Kidney tubule cell (primary cell): ENCODE data around the gene CACNA1C.

Experiments
- DNase-seq: peaks from one replicate; pipeline ENCODE4 v3.0.0-alpha.2; 2018; ENCODE audit warnings: low spot score

The CACNA1C gene

DNA sequence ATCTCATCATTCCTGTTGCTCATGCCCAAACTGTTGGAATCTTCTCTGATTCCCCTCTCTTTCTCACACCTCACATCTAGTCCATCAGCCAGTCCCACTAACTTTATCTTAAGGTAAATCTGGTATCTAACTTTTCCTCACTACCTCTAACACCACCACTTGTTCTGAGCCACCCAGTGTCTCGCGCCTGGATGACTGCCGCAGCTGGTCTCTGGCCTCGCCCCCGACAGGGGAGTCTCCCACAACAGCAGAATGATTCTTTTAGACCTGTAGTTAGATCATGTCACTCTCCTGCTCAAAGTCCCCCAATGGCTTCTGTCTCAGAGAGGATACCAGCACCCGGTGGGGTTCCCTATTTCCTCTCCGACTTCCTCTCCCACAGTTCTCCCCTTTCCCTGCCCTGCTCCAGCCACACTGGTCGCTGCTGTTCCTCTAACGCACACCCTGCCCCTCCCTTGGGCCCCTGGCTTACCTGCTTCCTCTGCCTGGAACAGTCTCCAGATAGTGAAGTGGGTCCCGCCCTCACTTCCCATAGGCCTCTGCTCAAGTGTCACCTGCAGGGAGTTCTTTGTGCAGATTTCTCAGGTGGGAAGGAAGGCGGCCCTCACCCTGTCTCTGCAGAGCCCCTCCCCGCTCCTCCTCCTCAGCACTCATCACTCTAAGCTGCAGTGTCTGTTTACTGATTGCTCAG lies 403.5 kb downstream of the CACNA1C start:
- DNase-seq = no peak

DNA sequence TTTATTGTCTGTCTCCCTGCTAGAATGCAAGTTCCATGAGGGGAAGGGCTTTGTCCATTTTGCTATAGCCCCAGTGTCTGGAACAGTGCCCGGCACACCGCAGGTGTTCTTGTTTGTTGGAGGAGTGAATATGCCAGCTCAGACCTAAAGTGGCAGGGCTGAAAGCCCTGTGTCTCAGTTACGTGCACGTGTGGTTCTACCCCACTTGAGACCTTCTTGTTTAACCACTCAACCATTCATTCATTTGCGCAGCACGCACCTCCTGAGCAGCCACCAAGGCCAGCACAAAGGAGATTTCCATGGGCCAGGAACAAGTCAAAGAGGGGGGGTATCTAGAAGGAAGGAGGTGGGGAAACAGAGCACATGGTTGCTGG lies 404.0 kb downstream of the CACNA1C start:
- no peak for DNase-seq

DNA sequence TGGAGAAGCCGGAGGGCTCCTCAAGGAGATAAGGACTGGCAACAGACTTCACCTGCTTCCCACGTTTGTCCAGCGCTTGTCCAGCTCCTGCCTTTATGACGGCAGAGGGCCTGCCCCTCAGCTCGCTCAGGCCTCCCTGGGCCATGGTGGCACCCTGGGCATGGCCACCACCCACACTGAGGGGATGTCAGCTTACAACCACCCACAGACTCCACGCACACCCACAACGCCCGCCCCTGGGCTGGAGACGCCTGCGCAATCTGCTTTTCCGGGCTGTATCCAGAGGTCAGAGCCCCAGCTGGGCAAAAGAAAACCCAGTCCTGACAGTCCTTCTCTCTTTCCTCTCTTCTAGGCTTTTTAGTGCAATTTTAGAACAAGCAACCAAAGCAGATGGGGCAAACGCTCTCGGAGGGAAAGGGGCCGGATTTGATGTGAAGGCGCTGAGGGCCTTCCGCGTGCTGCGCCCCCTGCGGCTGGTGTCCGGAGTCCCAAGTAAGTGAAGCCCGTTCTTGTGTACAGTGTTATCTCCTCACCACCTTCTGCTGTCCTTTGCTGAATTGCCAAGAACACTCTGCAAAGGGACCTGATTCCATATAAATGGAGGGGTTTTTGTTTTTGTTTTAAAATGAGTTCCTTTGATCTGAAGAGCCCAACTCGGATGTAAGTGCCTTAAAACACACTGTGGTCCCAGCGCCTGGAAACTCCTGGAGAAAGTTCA lies 404.6 kb downstream of the CACNA1C start:
- no peak for DNase-seq

DNA sequence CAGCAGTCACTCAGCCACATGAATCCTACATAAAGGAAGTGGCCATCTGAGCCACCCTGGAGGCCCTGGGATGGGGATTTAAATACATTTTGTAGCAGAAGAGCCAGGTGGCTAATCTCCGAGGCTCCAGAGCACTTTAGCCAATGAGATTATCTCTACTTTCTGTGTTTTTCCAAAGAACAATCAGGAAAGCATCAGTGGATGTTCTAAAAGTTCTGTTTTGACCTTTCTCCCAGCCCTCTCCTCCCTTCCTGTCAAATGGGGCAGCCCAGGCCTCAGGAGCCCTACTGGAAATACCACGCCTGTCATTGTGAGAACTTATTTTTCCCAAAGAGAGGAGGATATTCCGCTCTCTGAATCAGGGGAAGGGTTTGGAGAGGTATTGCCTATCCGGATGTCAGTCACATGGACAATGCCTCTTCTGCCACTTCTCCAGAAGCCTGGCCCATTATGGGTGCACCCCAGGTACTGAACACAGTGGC lies 405.2 kb downstream of the CACNA1C start:
- no peak for DNase-seq

DNA sequence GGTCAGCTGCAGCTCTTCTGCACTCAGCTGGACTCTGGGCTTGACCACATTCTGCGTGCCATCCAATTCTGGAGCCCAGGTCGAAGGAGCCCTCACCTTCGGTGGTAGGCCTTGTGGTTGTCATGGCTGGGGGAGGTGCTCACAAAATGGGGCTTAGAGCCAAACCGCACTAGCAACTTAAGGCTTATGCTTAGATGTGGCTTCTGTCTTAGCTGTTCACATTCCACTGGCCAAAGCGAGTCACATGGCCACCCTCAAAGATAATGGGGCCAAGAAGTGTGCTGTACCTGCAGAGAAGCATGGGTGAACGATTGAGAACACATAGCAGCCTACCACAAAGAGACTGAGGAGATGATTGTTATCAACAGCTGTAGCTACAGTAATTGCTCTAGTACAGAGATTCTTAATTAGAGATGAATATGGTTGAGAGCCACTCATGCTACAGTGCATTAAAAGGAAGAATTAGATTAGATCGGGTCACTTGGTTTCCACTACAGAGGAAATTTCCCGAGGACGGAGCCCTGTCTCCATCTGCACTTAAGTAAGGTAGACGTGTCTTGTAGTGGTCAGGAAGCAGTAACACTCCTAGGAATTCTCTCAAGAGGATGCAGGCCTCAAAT lies 407.4 kb downstream of the CACNA1C start:
- no peak for DNase-seq

DNA sequence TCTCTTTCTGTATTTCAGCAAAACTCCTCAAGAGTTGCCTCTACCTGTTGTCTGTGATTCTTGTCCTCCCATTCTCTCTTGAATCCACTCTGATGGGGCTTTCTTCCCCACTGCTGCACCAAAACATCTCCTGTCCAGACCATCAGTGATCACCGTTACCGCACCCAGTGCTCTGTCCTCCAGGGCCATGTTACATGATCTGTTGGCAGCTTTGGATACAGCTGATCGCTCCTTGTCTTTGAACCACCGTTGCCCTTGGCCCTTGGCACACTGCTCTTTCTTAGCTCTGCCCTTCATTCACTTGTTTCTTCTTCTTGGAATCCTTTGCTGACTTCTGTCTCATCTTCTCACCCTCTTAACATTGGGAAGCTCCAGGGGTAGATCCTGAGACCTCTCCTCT lies 408.3 kb downstream of the CACNA1C start:
- no peak for DNase-seq

DNA sequence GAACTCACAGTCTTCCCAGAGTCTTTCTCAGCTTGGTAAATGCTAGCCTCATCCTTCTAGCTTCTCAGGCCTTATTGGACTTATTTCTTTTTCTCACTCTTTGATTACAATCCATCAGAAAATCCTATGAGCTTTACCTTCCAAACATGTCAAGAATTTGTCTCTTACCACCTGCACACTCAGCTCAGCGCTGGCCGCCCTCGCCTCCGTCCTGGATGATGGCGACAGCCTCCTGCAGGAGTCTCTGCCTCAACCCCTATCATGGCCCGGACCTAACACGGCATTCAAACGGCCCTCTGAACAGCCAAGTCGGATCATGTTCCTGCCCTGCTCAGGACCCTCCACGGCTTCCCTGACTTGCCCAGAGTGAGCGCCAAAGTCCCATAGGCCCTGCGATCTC lies 408.9 kb downstream of the CACNA1C start:
- no peak for DNase-seq

DNA sequence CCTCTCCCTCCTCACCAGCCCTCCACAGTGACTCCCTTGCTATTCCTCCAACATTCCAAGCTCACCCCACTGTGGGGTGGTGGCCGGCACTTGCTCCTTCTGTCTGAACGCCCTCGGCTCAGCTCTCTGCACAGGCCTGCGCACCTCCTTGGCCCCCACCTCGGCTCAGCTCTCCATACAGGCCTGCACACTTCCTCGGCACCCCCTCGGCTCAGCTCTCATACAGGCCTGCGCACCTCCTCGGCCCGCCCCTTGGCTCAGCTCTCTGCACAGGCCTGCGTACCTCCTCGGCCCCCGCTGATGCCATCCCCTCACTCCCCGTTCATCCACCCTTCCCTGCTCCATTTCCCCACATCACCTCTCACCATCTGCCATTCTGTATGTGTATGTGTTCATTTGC lies 409.3 kb downstream of the CACNA1C start:
- no peak for DNase-seq

DNA sequence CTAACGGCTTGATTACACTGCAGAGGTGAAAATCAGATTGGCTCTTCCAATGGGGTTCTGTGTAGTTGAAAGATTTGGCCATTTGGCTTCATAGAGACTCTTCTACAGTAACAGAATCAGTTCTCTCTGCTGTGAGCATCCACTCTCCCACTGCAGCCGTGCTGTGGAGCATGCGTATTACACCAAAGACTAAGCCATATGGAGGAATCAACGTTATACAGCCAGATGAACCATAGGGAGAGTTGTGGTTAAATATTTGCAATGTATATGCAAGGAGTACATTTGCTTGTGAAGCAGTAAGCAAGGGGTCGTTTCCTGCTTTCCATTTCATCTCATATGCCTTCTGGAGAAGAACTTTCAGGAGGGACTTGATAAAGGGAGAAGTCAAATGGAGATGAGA lies 410.9 kb downstream of the CACNA1C start:
- no peak for DNase-seq

DNA sequence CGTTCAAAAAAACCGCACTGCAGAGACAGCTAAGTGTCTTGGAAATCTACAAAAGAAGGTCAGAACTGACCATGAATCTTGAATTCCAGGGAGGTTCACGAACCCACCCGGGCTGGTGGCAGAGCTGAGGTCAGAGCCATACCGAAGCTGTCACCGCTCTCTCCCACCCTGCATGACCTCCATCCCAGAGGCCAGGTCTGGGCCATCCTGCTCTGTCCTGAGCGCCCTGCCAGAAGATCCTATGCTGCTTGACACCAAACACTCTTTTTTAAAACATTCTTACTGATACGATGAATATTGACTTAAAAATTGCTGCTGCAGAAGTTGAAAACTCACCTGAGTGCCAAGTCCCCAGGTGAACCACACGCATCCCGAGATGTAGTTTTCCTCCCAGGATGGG lies 412.9 kb downstream of the CACNA1C start:
- no peak for DNase-seq

DNA sequence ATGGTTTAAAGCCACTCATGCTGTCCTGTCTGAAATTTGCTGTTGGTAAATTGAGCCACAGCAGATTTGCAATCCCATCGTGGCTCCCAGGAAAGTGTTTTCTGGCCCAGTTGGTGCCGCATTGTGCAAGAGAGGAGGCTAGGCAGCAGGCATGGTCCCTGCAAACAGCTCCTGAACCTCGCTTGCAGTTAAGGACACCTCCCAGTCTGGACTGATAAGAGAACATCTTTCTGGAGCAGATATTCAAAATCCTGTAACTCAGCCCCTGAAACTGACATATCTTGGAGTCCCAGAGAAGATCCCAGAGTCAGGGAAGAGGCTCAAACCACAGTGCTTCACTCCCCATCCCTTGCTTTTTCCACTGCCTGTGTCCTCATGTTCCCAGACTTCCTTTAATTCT lies 413.4 kb downstream of the CACNA1C start:
- DNase-seq = no peak

DNA sequence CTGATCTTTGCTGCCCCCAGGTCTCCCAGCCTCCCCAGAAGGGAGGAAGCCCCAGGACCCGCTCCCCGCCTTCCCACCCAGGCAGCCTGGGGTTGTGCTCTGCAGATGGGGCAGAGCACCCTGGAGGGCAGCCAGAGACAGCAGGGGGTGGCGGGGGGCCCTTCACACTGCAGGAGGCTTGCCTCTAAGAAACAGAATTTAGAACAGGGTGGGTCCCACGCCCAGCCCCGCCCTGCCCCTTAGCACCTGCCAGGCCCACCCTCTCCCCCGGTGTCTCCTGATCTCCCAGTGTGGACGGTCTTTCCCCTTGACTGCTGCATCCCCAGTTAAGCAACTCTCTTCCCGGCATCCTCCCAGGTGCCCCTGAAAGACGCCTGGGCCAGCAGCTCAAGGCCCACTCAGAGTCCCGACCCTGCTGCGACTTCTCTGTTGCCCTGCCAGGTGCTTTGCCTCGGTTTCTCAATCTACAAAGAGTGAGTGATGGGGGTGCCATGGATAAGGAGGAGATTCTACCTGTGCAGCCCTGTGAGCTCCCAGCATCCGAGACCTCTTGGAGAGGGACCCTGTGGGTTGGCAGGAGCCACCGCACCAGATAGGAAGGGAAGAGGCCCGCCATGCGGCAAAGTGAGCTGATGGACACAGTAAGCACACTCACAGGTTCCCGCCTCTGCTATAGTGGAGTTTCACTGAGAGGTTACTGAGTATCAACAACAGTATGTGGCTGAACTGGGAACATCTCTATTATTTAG lies 414.8 kb downstream of the CACNA1C start:
- DNase-seq = no peak

DNA sequence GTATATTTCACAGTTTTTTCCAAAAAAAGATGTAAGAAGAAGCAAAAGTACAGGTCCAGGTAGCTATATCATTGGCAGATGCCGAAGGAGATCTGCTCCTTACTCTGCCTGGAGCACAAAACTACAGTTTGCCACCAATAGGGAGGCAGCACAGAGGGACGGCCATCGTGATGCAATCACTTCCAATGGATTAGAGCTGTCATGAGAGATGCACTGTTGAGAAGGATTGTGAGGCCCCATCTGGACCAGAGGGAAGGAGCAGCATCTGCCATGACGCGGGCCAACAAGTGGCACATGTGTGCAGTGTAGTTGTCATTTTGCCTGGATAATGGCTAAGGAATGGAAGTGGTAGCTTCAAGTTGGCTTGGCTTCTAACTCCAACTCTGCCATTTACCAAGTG lies 423.2 kb downstream of the CACNA1C start:
- DNase-seq = no peak

DNA sequence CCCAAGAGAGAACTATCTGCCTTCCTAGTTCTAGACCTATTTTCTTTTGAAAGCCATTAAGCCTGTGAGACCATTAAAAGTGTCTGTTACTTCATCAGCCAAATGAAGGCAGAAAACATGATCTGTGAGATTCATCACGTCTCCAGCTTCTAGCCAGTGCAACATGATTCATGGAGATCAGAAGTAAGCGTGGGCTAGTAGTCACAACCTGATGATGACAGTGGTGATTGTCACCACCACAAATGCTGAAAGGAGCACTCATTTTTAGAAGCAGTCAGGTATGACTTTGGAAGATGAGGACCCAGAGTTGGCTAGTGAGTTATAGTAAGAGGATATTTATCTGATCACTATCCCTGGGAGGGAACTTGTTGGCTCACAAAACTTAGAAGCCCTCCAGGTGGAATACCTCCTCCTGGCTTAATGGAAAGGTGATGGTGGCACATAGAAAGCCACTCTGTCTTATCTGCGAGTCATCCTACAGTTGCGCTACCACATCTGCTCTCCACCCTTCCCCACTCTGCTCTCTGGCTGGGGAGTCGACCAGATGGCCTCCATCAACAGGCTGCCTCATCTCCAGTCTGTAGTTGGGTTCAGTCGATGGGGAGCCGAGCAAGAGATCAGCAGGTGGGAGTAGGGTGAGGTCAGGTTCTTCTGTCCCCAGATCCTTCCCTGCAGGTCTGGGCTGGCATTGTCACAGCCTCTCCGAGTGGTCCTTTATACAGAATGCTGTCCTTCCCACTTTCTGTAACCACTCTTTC lies 424.4 kb downstream of the CACNA1C start:
- peak; percentile 19 for DNase-seq

DNA sequence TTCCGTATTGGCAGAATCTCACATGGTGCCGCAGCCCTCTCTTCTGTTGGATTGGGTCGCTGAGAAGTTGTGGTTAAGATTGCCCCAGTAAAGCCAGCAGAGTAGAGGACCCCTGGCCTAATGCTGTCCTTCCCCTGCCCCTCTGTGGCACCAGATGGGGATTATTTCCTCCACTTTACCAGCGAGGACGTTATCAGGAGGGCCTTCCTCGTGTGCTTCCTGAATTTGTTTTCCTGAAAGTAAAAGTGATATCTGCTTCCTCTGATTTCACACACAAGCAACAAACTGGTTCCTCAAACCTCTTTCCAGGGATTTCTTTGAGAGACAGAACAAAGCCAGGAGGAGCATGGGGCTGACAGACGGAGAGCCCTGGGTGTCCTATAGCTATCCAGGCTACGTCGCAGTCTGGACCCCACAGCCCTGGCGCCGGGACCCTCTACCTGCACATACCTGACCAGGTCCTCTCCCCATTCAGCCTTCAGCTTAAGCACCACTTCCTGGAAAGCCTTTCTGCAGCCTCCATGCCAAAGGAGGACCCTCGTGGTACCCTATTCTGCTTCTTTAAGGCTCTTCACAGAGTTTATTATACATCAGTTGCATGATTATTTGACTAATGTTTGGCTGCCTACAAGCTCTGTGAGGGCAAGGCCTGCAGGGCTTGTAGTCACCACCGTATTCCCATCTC lies 427.2 kb downstream of the CACNA1C start:
- DNase-seq = no peak

DNA sequence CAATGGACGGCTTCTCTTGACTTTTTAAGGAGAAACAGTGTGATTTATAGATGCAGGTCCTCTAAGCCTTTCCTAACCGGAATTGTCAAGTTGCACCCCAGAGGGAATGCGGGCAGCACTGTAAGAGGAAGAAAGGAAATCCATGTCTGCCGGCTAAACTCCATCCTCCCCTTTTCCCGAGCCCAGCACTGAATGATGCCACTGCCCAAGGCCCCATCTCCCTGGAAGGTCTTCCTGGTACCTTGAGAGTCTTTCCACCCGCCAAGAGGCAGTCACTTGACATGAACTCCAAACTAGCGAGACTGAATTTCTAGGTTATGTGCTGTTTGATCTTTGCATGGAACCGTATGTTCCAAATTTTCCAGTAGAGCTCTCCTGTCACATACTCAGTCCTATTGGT lies 428.6 kb downstream of the CACNA1C start:
- DNase-seq = no peak

DNA sequence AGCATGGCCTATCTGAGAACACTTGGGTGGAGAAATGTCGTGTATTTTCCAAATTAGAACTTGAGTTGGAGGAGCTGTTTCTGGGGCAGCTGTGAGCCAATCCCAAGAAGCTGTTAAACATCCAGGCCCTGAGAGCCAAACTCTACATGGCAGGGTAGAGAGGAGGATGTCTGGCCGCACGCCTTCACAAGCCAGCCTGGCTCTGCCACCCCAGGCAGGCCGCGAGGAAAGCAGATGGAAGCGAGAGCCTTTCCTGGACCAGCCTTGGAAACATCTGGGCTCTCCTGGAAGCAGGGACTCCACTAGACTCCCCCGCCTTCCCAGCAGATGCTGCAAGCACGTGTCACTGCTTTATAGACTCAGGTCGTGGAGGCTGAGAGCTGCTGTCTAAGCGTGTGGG lies 429.2 kb downstream of the CACNA1C start:
- no peak for DNase-seq

DNA sequence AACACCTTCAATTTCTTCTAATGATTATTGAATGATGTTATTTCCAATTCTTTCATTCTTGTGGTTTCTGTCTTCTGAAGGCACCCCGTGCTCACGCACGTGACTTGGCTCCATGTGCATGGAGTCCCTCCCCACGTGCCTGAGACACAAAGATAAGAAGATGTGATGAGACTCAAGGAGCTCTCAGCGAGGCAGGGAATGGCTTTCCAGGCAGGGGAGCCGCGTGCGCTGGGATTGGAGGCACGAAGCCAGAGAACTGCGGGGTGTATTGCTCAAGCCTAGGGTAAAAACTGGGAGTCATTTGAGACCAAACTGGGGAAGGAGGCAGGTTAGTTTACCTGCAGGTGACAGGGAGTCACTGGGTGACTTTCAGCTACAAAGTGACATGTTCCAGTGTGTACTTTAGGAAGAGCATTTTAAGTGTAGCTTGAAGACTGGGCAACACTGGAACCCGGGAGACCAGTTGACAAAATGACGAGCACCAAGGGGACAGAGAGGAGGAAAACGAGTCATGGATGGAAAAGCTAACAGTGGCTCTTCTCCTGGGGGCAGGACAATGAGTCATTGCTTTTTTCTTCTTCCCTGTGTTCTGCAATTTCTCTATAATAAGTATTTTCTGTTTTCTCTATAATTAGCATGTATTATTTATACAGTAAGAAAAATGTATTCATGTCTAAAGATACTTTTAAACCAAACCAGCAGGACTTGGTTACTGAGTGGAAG lies 430.3 kb downstream of the CACNA1C start:
- DNase-seq = no peak

DNA sequence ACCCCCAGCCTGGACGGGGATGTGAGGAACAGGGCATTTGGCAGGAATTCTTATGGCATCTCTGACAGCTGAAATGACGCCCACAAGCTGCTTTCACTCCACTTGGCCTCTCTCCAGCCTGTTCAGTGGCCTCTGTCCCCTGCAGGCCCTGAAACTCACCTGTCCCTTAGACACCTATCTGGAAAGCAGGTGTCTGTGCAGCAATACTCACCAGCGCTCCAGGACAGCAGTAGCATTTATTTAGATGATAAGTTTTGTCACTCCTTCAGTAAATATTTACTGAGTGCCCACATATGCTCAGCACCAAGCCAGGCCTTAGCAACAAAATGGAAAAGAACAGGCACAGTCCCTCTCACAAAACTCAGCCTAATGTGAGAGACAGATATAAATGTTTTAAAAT lies 430.9 kb downstream of the CACNA1C start:
- DNase-seq = no peak

DNA sequence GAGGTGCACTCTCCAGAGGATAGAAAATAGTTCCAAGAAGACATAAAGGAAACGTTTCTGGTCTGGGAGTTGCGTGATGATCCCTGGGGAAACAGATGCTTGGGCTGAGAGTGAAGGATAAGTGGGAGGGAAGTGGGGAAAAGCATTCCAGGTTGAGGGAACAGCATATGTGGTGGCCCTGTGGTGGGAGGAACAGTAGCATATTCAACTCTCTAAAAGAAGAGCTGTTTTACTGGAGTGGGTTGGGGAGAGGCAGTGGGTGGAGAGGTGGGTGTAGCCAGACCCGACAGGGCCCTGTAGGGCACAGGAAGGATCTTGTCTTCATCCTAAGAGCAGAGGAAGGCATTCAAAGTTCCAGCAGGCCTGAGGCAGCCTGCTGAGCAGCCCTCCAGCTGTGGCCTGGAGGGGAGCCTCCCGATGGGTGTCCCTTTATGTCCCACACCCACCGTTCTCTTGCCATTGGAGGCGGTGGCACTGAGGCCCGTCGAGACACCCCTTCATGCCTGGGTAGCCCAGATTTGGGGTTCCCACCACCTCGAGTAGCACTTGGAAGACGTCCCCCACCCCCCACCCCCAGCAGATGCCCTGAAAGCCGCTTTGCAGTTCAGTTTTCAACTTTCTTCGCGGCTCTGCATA lies 431.5 kb downstream of the CACNA1C start:
- no peak for DNase-seq
